OCI-LY7 (cell line): ENCODE measurements around the gene SLC35F2.

Experiments used
- EZH2phosphoT487 ChIP-seq: fragments of 200-600 bp; sonication (generic); IDR thresholded peaks from 2 replicates; pipeline ENCODE4 v1.6.1; 2018; ENCODE audit warnings: low read depth, borderline replicate concordance, mild to moderate bottlenecking, mixed run types, antibody characterized with exemption, low read length, moderate library complexity, mixed read lengths
- TF ChIP-seq, protein P1 (sequence below): fragments of 200-600 bp; sonication (generic); conservative IDR thresholded peaks from 2 replicates; pipeline ENCODE4 v1.5.1; 2014; ENCODE audit warnings: mild to moderate bottlenecking, antibody characterized with exemption, low read length, moderate library complexity, mixed read lengths

DNA sequence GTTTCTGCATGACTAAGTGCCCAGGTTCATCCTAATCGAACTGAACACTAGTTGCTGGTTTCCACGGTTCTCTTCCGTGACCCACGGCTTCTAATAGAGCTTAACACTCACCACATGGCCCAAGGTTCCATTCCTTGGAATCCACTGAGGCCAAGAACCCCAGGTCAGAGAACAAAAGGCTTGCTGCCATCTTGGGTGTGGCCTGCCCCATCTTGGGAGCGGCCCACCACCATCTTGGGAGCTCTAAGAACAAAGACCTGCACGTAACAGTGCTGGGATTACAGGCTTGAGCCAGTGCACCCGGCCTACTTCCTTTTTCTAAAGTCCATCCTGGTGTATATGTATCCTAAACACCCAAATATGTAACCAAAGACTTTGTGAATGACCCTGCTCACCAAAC lies 68.8 kb downstream of the SLC35F2 start:
- TF ChIP-seq, protein P1, sequence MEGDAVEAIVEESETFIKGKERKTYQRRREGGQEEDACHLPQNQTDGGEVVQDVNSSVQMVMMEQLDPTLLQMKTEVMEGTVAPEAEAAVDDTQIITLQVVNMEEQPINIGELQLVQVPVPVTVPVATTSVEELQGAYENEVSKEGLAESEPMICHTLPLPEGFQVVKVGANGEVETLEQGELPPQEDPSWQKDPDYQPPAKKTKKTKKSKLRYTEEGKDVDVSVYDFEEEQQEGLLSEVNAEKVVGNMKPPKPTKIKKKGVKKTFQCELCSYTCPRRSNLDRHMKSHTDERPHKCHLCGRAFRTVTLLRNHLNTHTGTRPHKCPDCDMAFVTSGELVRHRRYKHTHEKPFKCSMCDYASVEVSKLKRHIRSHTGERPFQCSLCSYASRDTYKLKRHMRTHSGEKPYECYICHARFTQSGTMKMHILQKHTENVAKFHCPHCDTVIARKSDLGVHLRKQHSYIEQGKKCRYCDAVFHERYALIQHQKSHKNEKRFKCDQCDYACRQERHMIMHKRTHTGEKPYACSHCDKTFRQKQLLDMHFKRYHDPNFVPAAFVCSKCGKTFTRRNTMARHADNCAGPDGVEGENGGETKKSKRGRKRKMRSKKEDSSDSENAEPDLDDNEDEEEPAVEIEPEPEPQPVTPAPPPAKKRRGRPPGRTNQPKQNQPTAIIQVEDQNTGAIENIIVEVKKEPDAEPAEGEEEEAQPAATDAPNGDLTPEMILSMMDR = no peak
- no peak for TF ChIP-seq EZH2phosphoT487
